ENCODE data around the gene MRTFA. TPM values are rescaled to one million over a fixed set of nuclear protein-coding genes. Genes with fewer than 3 reads are reported as not detected.

The MRTFA gene
- total and polyA plus RNA-seq, 9 of the 15 experiments (the other 6 are each of a cell fraction or from before 2014, with no cell fraction given) = 0.84 to 21.1 (median 3.7) TPM

GRCh38 chr22:40403141-40403540 is 233.4 kb downstream of the MRTFA start:
- no peaks in the 10 kb centered on the region; the same call in 2 of the 3 replicates for H3K79me2 ChIP-seq (ENCODE audit: control insufficient read depth, insufficient read depth, low read length)
- H3K36me3 ChIP-seq (ENCODE audit: control insufficient read depth, insufficient read depth, low read length) = peaks cover 60% of the 10 kb centered on the region
- 76% methylated on average over 3 of the region's 3 CpGs for WGBS (ENCODE audit: insufficient coverage, low coverage, missing lambda C conversion rate)
- no peak overlapping the region for H3K4me3 ChIP-seq
- H3K9ac ChIP-seq (ENCODE audit: insufficient read depth in 1 of 2, low read depth in 2 of 2, low read length in 2 of 2) = no peak overlapping the region
- H3K9me1 ChIP-seq (ENCODE audit: control insufficient read depth, insufficient read depth, low read length) = peaks cover 3% of the 10 kb centered on the region
- ATAC-seq = no peak
- H2AFZ ChIP-seq (ENCODE audit: low read depth, low read length) = no peak overlapping the region
- no TSS peak for BruUV-seq (replicated peaks)
- H3K27me3 ChIP-seq (ENCODE audit: control insufficient read depth in 2 of 2, insufficient read depth in 2 of 2, low read length in 2 of 2) = no peaks in the 10 kb centered on the region
- no peak for FAIRE-seq
- intact Hi-C loops (cut with micrococcal nuclease) = no loop called here
- H3K4me2 ChIP-seq (ENCODE audit: insufficient read depth, low read length) = no peak overlapping the region
- POLR2A ChIA-PET = no interaction called here
- no peaks in the 10 kb centered on the region for H3K9me3 ChIP-seq (replicated peaks; ENCODE audit: control insufficient read depth, insufficient read depth, low read depth, low read length)
- CTCF ChIA-PET (ENCODE audit: low intra/inter-chr PET ratio) = no interaction called here
- H4K20me1 ChIP-seq (replicated peaks; ENCODE audit: control insufficient read depth, insufficient read depth, low read length) = no peaks in the 10 kb centered on the region
- peaks cover 4 to 6% of the 10 kb centered on the region in 2 experiments; a peak in 3 of 5 replicates for H3K4me1 ChIP-seq (replicated peaks in 1 of 2; ENCODE audit: control insufficient read depth in 2 of 2, insufficient read depth in 2 of 2, low read length in 2 of 2)
- H3K27ac ChIP-seq (ENCODE audit: extremely low read depth, low read depth, low read length) = no peak overlapping the region
- in situ Hi-C loops (cut with MboI) = no loop called here
- no peak for DNase-seq (ENCODE audit: extremely low read depth in 1 of 4, low spot score in 3 of 4)
- no peak for TF ChIP-seq RBFOX2 (IDR thresholded peaks at IDR 0.05; ENCODE audit: low read depth, low read length)
- no peak for TF ChIP-seq CCAR2 (IDR thresholded peaks at IDR 0.05; ENCODE audit: low read depth, low read length)
- no peak for TF ChIP-seq POLR2B (IDR thresholded peaks at IDR 0.05; ENCODE audit: low read depth, partially characterized antibody)
- no peak for TF ChIP-seq CREM (IDR thresholded peaks at IDR 0.05; ENCODE audit: low read depth)
- TF ChIP-seq JUND (IDR thresholded peaks at IDR 0.05; ENCODE audit: borderline replicate concordance, low read depth, low read length) = no peak
- no peak for TF ChIP-seq JUND (tag; IDR thresholded peaks at IDR 0.05; ENCODE audit: borderline replicate concordance, low read depth, low read length)
- no peak for TF ChIP-seq ZNF277 (CRISPR knock-in tag; IDR thresholded peaks at IDR 0.05; ENCODE audit: borderline replicate concordance)
- TF ChIP-seq TRIM28 (IDR thresholded peaks at IDR 0.05) = no peak
- TF ChIP-seq BHLHE40 (IDR thresholded peaks at IDR 0.05; ENCODE audit: low read length) = no peak
- TF ChIP-seq ZNF707 (CRISPR knock-in tag; conservative IDR thresholded peaks at IDR 0.05) = no peak
- no peak for TF ChIP-seq ARID2 (IDR thresholded peaks at IDR 0.05)
- TF ChIP-seq THAP7 (CRISPR knock-in tag; IDR thresholded peaks at IDR 0.05) = no peak
- no peak for TF ChIP-seq AFF1 (IDR thresholded peaks at IDR 0.05; ENCODE audit: low read depth in 1 of 2, partially characterized antibody in 2 of 2)
- TF ChIP-seq CREB3L1 (IDR thresholded peaks at IDR 0.05; ENCODE audit: borderline replicate concordance, low read depth) = no peak
- no peak for TF ChIP-seq XRCC3 (IDR thresholded peaks at IDR 0.05)
- no peak for TF ChIP-seq THRAP3 (IDR thresholded peaks at IDR 0.05; ENCODE audit: borderline replicate concordance)
